Memory B cell (primary cell): Measurements from ENCODE around the gene FBXL7.

ENCODE experiments used
- ATAC-seq: fragments of 150-1000 bp; cut with Tn5 transposase; 2 replicates; pipeline ENCODE4 v1.10.0; 2021; ENCODE audit warnings: low read depth, mild to moderate bottlenecking, moderate library complexity
- DNase-seq, 2 donors: peaks; one replicate each; pipeline ENCODE4 v3.0.0; 2022; ENCODE audit warnings: low spot score in 2 of 2
- H3K27ac Mint-ChIP-seq: one replicate; pipeline ENCODE4 v1.8.0; 2022; ENCODE audit warnings: mild to moderate bottlenecking, moderate library complexity, mixed read lengths
- H3K27me3 Mint-ChIP-seq: one replicate; pipeline ENCODE4 v1.8.0; 2022; ENCODE audit warnings: mixed read lengths
- H3K36me3 Mint-ChIP-seq: one replicate; pipeline ENCODE4 v1.8.0; 2022; ENCODE audit warnings: mild to moderate bottlenecking, mixed read lengths
- H3K4me1 Mint-ChIP-seq: one replicate; pipeline ENCODE4 v1.8.0; 2022; ENCODE audit warnings: mixed read lengths
- H3K4me3 Mint-ChIP-seq: one replicate; pipeline ENCODE4 v1.8.0; 2022; ENCODE audit warnings: mild to moderate bottlenecking, moderate library complexity, mixed read lengths
- H3K9me3 Mint-ChIP-seq: one replicate; pipeline ENCODE4 v1.8.0; 2022; ENCODE audit warnings: mixed read lengths

The FBXL7 gene

GRCh38 chr5:15796557-15796956 lies 296.6 kb downstream of the FBXL7 start:
- no peak overlapping the region for H3K4me3 Mint-ChIP-seq
- ATAC-seq (no peak), DNase-seq (no peak)
- H3K36me3 Mint-ChIP-seq, result no peaks in the 10 kb centered on the region
- H3K27me3 Mint-ChIP-seq, result no peaks in the 10 kb centered on the region
- H3K27ac Mint-ChIP-seq, result no peak overlapping the region
- H3K9me3 Mint-ChIP-seq, result no peaks in the 10 kb centered on the region
- H3K4me1 Mint-ChIP-seq, result no peaks in the 10 kb centered on the region

GRCh38 chr5:15797116-15797515 lies 297.1 kb downstream of the FBXL7 start:
- H3K4me3 Mint-ChIP-seq, result no peak overlapping the region

DNA sequence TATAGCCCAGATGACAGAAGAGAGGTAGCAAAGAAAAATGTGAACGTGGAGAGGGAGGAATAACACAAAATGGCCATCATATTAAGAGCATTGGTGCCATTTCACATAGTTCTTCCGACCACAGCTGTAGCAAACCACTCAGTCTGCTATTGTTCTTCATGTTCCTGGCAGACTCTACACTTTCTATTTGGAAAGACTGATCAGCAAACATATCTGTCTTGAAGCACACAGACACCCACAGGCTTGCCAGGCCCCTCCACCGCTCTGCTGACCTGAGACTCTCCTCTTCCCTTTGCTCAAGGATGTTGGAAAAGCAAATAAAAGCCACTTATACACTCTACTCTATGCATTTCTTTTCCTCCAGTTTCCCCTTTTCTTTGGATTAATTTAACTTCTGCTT lies 298.0 kb downstream of the FBXL7 start:
- H3K9me3 Mint-ChIP-seq, result peaks cover 5% of the 10 kb centered on the region
- no peak overlapping the region for H3K4me3 Mint-ChIP-seq

More at GRCh38 chr5:15797116-15797515, 297.1 kb downstream of the FBXL7 start:
- DNase-seq (no peak), ATAC-seq (no peak)
- Mint-ChIP-seq H3K36me3 (no peaks in the 10 kb centered on the region), H3K27ac (no peak overlapping the region), H3K9me3 (peaks cover 2% of the 10 kb centered on the region), H3K4me1 (no peaks in the 10 kb centered on the region), H3K27me3 (no peaks in the 10 kb centered on the region)

DNA sequence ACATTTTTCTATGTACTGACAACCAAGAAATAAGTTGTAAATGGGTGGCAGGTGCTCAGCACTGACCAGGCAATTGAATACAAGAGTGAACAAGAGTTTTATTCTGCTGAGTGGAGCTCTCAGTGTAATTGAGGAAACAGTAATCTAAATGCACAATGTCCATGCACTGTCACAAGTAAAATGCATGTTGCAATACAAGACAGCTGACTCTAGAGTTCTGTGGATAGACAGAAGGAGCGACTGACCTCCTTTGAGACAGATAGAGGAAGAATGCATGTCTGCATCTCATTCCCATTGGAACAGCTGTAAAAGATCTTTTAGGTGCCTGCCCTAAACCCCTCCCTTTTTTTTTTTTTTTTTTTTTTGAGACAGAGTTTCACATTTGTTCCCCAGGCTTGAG lies 299.0 kb downstream of the FBXL7 start:
- H3K27me3 Mint-ChIP-seq, result no peaks in the 10 kb centered on the region
- H3K27ac Mint-ChIP-seq, result no peak overlapping the region
- no peaks in the 10 kb centered on the region for H3K36me3 Mint-ChIP-seq
- H3K4me1 Mint-ChIP-seq, result no peaks in the 10 kb centered on the region
- ATAC-seq (no peak), DNase-seq (no peak)
- H3K4me3 Mint-ChIP-seq, result no peak overlapping the region
- peaks cover 7% of the 10 kb centered on the region for H3K9me3 Mint-ChIP-seq

More for the DNA sequence above, 298.0 kb downstream of the FBXL7 start:
- no peak for ATAC-seq
- Mint-ChIP-seq H3K36me3 (no peaks in the 10 kb centered on the region), H3K27me3 (no peaks in the 10 kb centered on the region), H3K27ac (no peak overlapping the region), H3K4me1 (no peaks in the 10 kb centered on the region)
- no peak for DNase-seq

GRCh38 chr5:15799612-15800011 lies 299.6 kb downstream of the FBXL7 start:
- Mint-ChIP-seq H3K4me1 (no peaks in the 10 kb centered on the region), H3K9me3 (peaks cover 7% of the 10 kb centered on the region), H3K27me3 (no peaks in the 10 kb centered on the region), H3K4me3 (no peak overlapping the region), H3K27ac (no peak overlapping the region), H3K36me3 (no peaks in the 10 kb centered on the region)
- DNase-seq, result no peak
- ATAC-seq, result no peak

- Mint-ChIP-seq H3K27ac (no peak overlapping the region), H3K9me3 (peaks cover 11% of the 10 kb centered on the region), H3K4me1 (no peaks in the 10 kb centered on the region), H3K27me3 (no peaks in the 10 kb centered on the region), H3K4me3 (no peak overlapping the region), H3K36me3 (no peaks in the 10 kb centered on the region)
- DNase-seq (no peak), ATAC-seq (no peak)
These were observed 303.3 kb downstream of the FBXL7 start for GRCh38 chr5:15803280-15803679.

DNA sequence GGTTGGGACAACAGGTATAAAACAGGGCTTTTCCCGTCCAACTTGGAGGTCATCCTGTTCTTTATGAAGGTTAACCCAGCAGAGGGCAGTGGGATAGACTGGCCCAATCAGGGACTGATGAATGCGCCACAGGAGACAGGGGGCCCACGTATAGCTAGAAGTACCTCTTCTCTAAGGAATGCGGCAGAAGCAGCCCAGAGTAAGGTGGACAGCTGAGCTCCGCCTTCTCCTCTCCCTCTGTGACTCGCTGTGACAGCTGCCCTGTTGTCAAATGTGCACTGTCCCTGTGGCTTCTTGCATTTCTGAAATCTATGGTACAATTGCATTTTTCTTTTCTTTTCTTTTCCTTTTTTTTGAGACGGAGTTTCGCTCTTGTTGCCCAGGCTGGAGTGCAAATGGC lies 306.6 kb downstream of the FBXL7 start:
- Mint-ChIP-seq H3K4me1 (no peaks in the 10 kb centered on the region), H3K4me3 (no peak overlapping the region), H3K9me3 (peaks cover 11% of the 10 kb centered on the region), H3K27me3 (no peaks in the 10 kb centered on the region), H3K27ac (no peak overlapping the region), H3K36me3 (no peaks in the 10 kb centered on the region)
- DNase-seq (no peak), ATAC-seq (no peak)

DNA sequence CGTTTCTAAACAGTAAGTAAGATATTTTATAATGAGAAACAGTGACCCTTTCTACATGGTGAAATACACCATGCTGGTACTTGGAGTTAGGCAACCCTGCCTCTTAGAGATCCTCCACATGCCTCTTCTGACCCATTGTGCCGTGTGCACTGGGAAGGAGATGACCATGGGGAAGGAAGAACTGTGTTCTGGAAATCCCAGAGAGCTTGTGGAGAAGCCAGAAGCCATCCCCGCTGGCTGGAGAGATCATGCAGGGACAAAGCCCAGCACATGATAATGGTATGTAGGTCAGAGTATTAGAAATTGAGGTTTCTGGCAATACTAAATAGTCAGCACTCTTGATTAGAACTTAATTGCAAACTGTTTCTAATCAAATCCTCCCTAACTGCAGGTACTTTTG lies 307.3 kb downstream of the FBXL7 start:
- Mint-ChIP-seq H3K4me3 (no peak overlapping the region), H3K4me1 (no peaks in the 10 kb centered on the region), H3K9me3 (peaks cover 9% of the 10 kb centered on the region), H3K27me3 (no peaks in the 10 kb centered on the region), H3K27ac (no peak overlapping the region), H3K36me3 (no peaks in the 10 kb centered on the region)
- DNase-seq (no peak), ATAC-seq (no peak)

DNA sequence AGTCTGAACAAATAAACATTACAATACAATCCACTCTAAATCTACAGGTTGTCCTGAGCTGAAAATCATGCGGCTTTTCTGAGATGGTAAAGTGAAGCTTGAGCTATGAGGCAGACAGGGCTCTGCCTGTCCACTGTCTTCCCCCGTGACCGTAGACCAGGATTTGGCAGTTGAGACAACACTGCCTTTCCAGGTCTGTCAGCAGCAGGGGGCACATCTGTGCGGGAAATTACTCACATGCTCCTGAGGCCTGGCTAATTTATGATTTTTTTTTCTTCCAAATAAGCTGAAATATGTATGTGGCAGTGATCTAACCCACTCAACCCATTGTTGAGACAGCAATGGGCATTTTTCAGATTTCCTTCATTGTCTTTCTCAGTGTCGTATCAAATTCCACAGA lies 307.9 kb downstream of the FBXL7 start:
- H3K27ac Mint-ChIP-seq, result no peak overlapping the region
- no peaks in the 10 kb centered on the region for H3K36me3 Mint-ChIP-seq
- H3K9me3 Mint-ChIP-seq, result peaks cover 6% of the 10 kb centered on the region
- H3K4me1 Mint-ChIP-seq, result no peaks in the 10 kb centered on the region
- no peak overlapping the region for H3K4me3 Mint-ChIP-seq
- ATAC-seq (no peak), DNase-seq (no peak)
- no peaks in the 10 kb centered on the region for H3K27me3 Mint-ChIP-seq

- H3K27me3 Mint-ChIP-seq, result no peaks in the 10 kb centered on the region
- no peak for ATAC-seq
- no peak for DNase-seq
- H3K36me3 Mint-ChIP-seq, result no peaks in the 10 kb centered on the region
- H3K9me3 Mint-ChIP-seq, result peaks cover 5% of the 10 kb centered on the region
- H3K4me3 Mint-ChIP-seq, result no peak overlapping the region
- no peaks in the 10 kb centered on the region for H3K4me1 Mint-ChIP-seq
- H3K27ac Mint-ChIP-seq, result no peak overlapping the region
These were observed 308.6 kb downstream of the FBXL7 start for GRCh38 chr5:15808577-15808976.

- Mint-ChIP-seq H3K4me3 (no peak overlapping the region), H3K9me3 (peaks cover 2% of the 10 kb centered on the region), H3K27me3 (no peaks in the 10 kb centered on the region), H3K4me1 (no peaks in the 10 kb centered on the region), H3K27ac (no peak overlapping the region), H3K36me3 (no peaks in the 10 kb centered on the region)
- DNase-seq, result no peak
- ATAC-seq, result no peak
These were observed 319.6 kb downstream of the FBXL7 start for GRCh38 chr5:15819617-15820016.

DNA sequence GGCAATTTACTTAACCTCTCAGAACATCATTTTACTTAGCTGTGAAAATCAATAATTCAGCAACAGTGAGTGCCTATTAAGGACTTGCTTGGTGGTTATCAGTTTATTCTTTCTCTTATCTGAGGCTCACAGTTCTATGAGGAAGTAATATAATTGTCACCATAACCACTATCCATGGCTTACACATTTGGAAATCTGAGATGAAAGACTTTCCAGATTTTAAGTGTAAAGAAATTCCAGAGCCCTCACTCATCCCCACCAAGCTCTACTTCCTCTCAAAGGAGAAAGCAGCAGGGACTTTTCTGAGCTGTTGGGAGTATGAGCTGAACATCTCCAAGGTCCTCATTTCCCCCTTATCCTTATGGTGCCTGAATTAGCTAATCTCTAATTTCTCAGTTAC lies 321.5 kb downstream of the FBXL7 start:
- H3K36me3 Mint-ChIP-seq, result no peaks in the 10 kb centered on the region
- no peak for ATAC-seq

DNA sequence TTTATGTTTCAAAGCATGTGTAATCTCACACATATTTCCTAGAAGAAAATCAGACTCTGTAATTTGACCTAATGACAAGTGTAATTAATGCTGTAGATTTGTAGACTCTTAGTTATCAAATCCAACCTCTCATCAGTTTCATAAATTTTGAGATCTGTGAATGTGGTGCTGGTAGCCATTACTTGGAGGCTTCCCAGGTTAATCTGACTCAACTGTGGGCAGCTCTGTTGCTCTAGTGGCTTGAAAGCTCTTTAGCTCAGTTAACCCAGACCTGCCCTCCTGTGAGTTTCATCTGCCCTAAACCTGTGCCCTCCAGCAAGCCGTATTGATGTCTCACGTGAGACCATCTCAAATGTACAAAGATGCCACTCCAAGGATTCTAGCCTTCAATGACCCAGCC lies 323.4 kb downstream of the FBXL7 start:
- DNase-seq (no peak), ATAC-seq (no peak)
- Mint-ChIP-seq H3K27me3 (no peaks in the 10 kb centered on the region), H3K27ac (no peak overlapping the region), H3K36me3 (no peaks in the 10 kb centered on the region), H3K4me3 (no peak overlapping the region), H3K4me1 (no peaks in the 10 kb centered on the region), H3K9me3 (peaks cover 1% of the 10 kb centered on the region)

More for the DNA sequence above, 321.5 kb downstream of the FBXL7 start:
- Mint-ChIP-seq H3K27ac (no peak overlapping the region), H3K9me3 (no peaks in the 10 kb centered on the region), H3K27me3 (no peaks in the 10 kb centered on the region), H3K4me1 (no peaks in the 10 kb centered on the region), H3K4me3 (no peak overlapping the region)
- no peak for DNase-seq

DNA sequence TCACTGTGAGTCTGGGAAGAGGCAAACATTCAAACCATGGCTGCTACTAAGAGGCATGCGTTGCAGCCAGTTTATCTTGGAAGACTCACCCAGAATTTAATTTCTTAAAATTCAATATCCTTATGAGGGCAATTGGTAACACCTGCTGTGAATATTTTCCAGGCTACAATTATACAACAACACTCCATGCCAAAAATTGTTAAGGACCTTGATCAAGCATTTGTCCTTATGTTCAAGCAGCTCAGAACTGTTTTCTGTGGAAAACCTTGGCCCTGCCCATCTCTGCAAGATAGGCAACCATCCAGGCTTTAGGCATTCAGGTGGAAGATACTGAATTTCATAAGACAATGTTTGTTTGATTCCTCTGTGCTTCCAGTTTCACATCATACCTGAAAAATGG lies 327.8 kb downstream of the FBXL7 start:
- Mint-ChIP-seq H3K4me3 (no peak overlapping the region), H3K27ac (no peak overlapping the region), H3K36me3 (no peaks in the 10 kb centered on the region), H3K27me3 (no peaks in the 10 kb centered on the region), H3K9me3 (peaks cover 1% of the 10 kb centered on the region), H3K4me1 (no peaks in the 10 kb centered on the region)
- ATAC-seq (no peak), DNase-seq (no peak)

GRCh38 chr5:15831408-15831807 lies 331.4 kb downstream of the FBXL7 start:
- H3K27ac Mint-ChIP-seq, result no peak overlapping the region
- DNase-seq, result no peak
- no peaks in the 10 kb centered on the region for H3K27me3 Mint-ChIP-seq
- H3K9me3 Mint-ChIP-seq, result peaks cover 1% of the 10 kb centered on the region
- ATAC-seq, result no peak
- no peaks in the 10 kb centered on the region for H3K4me1 Mint-ChIP-seq
- no peak overlapping the region for H3K4me3 Mint-ChIP-seq
- no peaks in the 10 kb centered on the region for H3K36me3 Mint-ChIP-seq

DNA sequence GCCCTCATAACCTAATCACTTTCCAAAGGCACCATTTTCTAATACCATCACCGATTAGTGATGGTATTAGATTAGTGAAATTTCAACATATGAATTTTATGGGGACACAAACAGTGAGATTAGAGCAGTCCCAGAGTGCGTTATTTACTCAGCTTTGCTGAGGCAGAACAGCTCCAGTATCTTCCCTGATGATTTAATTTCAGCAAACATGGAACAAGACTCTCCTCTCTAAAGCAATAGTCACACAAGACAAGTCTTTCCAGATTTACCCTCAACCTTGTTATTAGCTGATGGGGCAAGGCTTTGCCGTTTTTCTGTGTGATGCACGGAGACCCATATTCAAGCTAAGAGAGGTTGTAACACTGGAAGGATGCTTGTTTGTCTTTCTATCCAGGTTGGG lies 333.4 kb downstream of the FBXL7 start:
- H3K4me3 Mint-ChIP-seq, result no peak overlapping the region
- no peaks in the 10 kb centered on the region for H3K36me3 Mint-ChIP-seq
- no peaks in the 10 kb centered on the region for H3K4me1 Mint-ChIP-seq
- H3K27ac Mint-ChIP-seq, result no peak overlapping the region
- ATAC-seq (no peak), DNase-seq (no peak)
- no peaks in the 10 kb centered on the region for H3K9me3 Mint-ChIP-seq
- H3K27me3 Mint-ChIP-seq, result no peaks in the 10 kb centered on the region
